Activated CD8-positive, alpha-beta T cell treated with anti-CD3 and anti-CD28 coated beads for 36 hours (primary cell): ENCODE measurements around the gene SLC22A17. TPM values are rescaled to one million over a fixed set of nuclear protein-coding genes. Genes with fewer than 3 reads are reported as not detected.

Source experiments
- ATAC-seq: fragments of 200-7000 bp; cut with Tn5 transposase; one replicate; pipeline ENCODE4 v1.10.0; 2021; ENCODE audit warnings: mild to moderate bottlenecking, moderate library complexity
- CTCF ChIA-PET: fragments of 350-600 bp; sonication (Branson Sonifier 250); formaldehyde crosslinking; loops from one replicate; lab custom pipeline; 2021; ENCODE audit warnings: antibody characterized with exemption; lab: Charles Lee
- POLR2A ChIA-PET: fragments of 350-600 bp; sonication (Branson Sonifier 250); formaldehyde crosslinking; loops from one replicate; lab custom pipeline; 2021; ENCODE audit warnings: antibody characterized with exemption; lab: Charles Lee
- DNase-seq: peaks from one replicate; pipeline ENCODE4 v3.0.0-alpha.2; 2020
- H3K27ac Mint-ChIP-seq: one replicate; pipeline ENCODE4 v1.8.0; 2021; ENCODE audit warnings: mild to moderate bottlenecking, mixed read lengths
- H3K27me3 Mint-ChIP-seq: one replicate; pipeline ENCODE4 v1.8.0; 2021; ENCODE audit warnings: mixed read lengths
- H3K36me3 Mint-ChIP-seq: one replicate; pipeline ENCODE4 v1.8.0; 2021; ENCODE audit warnings: low read depth, mixed read lengths
- H3K4me1 Mint-ChIP-seq: one replicate; pipeline ENCODE4 v1.8.0; 2021; ENCODE audit warnings: low read depth, mixed read lengths
- H3K4me3 Mint-ChIP-seq: one replicate; pipeline ENCODE4 v1.8.0; 2021; ENCODE audit warnings: mild to moderate bottlenecking, moderate library complexity, mixed read lengths
- H3K9me3 Mint-ChIP-seq: one replicate; pipeline ENCODE4 v1.8.0; 2021; ENCODE audit warnings: mixed read lengths
- intact Hi-C: fragments of 100-400 bp; cut with micrococcal nuclease; formaldehyde crosslinking; loops from one replicate; pipeline ENCODE4 v1.10.0; 2022
- total RNA-seq, 2 experiments: library from RNA; stranded (reverse); gene quantifications; one replicate each; pipeline ENCODE4 v1.2.3, GENCODE V29; 2021
- TF ChIP-seq, protein P1 (sequence below): fragments of 200-600 bp; IDR thresholded peaks from one replicate; pipeline ENCODE4 v1.8.0; 2022; ENCODE audit warnings: antibody characterized with exemption, mild to moderate bottlenecking

Gene SLC22A17
- total RNA-seq, 2 experiments from 2014 or later, result 2.3 TPM

DNA sequence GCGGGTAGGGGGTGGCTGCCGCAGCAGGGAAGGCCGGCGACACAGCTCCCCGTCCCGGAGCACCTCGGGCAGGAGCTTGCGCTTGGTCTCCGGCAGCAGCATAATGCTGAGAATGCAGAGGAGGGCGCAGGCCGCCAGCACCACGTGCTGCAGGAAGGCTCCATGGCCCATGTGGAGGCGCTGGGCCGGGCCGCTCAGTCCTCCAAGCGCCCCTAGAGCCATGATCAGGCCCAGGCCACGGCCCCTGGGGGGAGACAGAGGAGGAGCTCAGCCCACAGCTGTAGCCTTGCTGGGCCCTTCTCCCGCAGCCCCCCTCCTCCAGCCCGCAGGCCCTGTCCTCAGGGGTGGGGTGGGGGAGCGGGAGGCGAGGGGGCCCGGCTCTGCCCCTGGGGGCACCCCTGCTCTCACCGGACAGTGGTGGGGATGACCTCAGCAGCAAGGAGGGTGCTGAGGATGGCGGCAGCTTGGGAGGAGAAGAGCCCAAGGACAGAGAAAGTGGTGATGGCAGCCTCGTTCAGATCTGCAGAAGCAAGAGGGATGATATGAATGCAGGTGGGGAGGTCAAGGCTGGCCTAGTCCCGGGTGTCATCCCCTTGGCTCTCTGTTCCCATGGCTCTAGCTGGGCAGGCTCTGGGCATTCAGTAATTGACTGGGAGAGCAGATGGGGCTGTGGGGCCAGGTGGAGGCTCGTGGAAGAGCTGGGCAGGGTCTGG is 5.8 kb downstream of the SLC22A17 start:
- intact Hi-C loops, result no loop called here
- no peak for DNase-seq
- TF ChIP-seq, protein P1, sequence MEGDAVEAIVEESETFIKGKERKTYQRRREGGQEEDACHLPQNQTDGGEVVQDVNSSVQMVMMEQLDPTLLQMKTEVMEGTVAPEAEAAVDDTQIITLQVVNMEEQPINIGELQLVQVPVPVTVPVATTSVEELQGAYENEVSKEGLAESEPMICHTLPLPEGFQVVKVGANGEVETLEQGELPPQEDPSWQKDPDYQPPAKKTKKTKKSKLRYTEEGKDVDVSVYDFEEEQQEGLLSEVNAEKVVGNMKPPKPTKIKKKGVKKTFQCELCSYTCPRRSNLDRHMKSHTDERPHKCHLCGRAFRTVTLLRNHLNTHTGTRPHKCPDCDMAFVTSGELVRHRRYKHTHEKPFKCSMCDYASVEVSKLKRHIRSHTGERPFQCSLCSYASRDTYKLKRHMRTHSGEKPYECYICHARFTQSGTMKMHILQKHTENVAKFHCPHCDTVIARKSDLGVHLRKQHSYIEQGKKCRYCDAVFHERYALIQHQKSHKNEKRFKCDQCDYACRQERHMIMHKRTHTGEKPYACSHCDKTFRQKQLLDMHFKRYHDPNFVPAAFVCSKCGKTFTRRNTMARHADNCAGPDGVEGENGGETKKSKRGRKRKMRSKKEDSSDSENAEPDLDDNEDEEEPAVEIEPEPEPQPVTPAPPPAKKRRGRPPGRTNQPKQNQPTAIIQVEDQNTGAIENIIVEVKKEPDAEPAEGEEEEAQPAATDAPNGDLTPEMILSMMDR, result no peak
- H3K4me1 Mint-ChIP-seq, result peaks cover 2% of the 10 kb centered on the region
- H3K27ac Mint-ChIP-seq, result no peak overlapping the region
- POLR2A ChIA-PET, result interaction anchor here (1.5 kb wide), 1 partner anchor 33 kb away, joined by 3 read pairs; no protein-coding TSS in a partner anchor
- no peak overlapping the region for H3K4me3 Mint-ChIP-seq
- H3K27me3 Mint-ChIP-seq, result peaks cover 10% of the 10 kb centered on the region
- H3K36me3 Mint-ChIP-seq, result no peaks in the 10 kb centered on the region
- CTCF ChIA-PET, result interaction anchor here (1.2 to 1.9 kb wide), 2 partner anchors 18 to 33 kb away, joined by 3 to 6 read pairs; no protein-coding TSS in a partner anchor
- no peak for ATAC-seq
- H3K9me3 Mint-ChIP-seq, result no peaks in the 10 kb centered on the region

DNA sequence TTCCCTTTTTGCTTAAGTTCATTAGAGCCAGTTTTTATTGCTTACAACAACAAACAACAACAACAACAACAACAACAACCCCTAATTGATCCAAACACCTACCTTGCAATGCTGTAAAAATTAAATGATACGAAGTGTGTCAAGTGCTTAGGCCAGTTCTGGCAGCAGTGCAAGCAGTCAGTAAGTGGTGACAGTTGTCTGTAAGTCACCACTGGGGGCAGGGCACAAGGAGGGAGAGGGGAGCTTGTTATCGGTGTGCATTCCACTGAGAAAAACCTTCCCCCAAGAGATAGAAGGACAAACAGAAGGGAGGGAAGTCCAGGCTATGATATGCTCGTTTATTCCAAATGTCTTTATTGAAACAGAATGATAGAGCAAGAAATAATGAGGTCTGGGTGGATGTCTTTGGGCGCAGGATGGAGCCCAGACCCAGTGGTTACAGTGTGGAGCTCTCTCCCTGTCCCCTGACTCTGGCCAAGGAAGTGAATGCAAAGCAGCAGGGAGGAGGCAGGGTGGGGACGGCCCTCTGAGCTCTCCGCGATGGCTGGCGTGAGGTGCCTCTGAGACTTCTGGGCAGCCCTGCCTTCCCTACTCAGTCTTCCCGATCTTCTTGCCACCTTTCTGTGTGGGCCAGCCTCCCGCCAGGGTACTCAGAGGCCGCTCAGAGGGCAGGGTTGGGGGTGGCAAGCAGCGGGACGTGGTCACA is 6.5 kb downstream of the SLC22A17 start:
- TF ChIP-seq, protein P1, result no peak
- ChIA-PET CTCF (interaction anchor here (1.1 to 1.9 kb wide), 4 partner anchors 12 to 122 kb away, joined by 3 to 8 read pairs (median 5); no protein-coding TSS in a partner anchor), POLR2A (interaction anchor here (1.2 to 1.5 kb wide), 2 partner anchors 34 to 44 kb away, joined by 3 read pairs; partner anchors contain the start of gene PPP1R3E)
- no peak for ATAC-seq
- Mint-ChIP-seq H3K27ac (no peak overlapping the region), H3K36me3 (no peaks in the 10 kb centered on the region), H3K9me3 (no peaks in the 10 kb centered on the region), H3K4me1 (no peaks in the 10 kb centered on the region), H3K4me3 (no peak overlapping the region), H3K27me3 (peaks cover 7% of the 10 kb centered on the region)
- intact Hi-C loops, result no loop called here
- no peak for DNase-seq

GRCh38 chr14:23344481-23344880 is 8.2 kb downstream of the SLC22A17 start:
- ATAC-seq, result no peak
- H3K9me3 Mint-ChIP-seq, result peaks cover 2% of the 10 kb centered on the region
- TF ChIP-seq, protein P1, result no peak

DNA sequence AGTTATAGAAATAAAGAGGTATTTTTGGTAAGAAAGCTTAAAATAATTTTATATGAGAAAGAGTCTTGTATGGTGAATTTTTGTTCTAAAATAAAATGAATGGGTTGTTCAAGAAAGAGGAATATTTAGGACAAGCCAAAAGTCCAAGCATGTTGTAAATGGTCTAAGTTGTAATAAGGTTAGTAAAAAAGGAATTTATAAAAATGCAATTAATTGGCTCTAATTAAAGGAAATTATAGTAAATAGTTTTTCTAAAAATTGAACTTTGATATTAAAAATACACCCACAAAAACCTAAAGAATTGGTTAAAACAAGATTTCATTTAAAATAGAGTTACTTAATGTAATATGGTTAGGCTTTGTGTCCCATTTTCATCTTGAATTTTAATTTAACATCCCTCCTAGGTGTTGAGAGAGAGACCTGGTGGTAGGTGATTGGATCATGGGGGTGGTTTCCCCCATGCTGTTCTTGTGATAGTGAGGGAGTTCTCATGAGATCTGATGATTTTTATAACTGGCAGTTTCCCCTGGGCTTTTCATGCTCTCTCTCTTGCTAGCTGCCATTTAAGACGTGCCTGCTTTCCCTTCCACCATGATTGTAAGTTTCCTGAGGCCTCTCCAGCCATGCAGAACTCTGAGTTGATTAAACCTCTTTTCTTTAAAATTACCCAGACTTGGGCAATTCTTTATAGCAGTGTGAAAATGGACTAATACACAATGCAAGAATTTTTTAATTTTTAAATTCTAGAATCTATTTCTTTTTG is 13.0 kb downstream of the SLC22A17 start:
- Mint-ChIP-seq H3K27me3 (peaks cover 19% of the 10 kb centered on the region), H3K36me3 (peaks cover 3% of the 10 kb centered on the region), H3K27ac (no peak overlapping the region), H3K9me3 (peaks cover 2% of the 10 kb centered on the region), H3K4me1 (no peaks in the 10 kb centered on the region), H3K4me3 (no peak overlapping the region)
- ChIA-PET CTCF (interaction anchor here (0.9 to 3.1 kb wide), 2 partner anchors 12 to 40 kb away, joined by 3 to 12 read pairs; no protein-coding TSS in a partner anchor), POLR2A (no interaction called here)
- TF ChIP-seq, protein P1, result no peak
- ATAC-seq (no peak), DNase-seq (no peak)
- intact Hi-C loops, result no loop called here

More at GRCh38 chr14:23344481-23344880, 8.2 kb downstream of the SLC22A17 start:
- H3K27me3 Mint-ChIP-seq, result peaks cover 4% of the 10 kb centered on the region
- ChIA-PET POLR2A (interaction anchor here (0.7 kb wide), 1 partner anchor 22 kb away, joined by 3 read pairs; no protein-coding TSS in a partner anchor), CTCF (interaction anchor here (1.3 kb wide), 1 partner anchor 36 kb away, joined by 8 read pairs; no protein-coding TSS in a partner anchor)
- H3K4me1 Mint-ChIP-seq, result no peaks in the 10 kb centered on the region
- no peak for DNase-seq
- peaks cover 3% of the 10 kb centered on the region for H3K36me3 Mint-ChIP-seq
- intact Hi-C loops, result no loop called here
- H3K4me3 Mint-ChIP-seq, result no peak overlapping the region
- no peak overlapping the region for H3K27ac Mint-ChIP-seq
